ENCODE results near the gene OXER1.

OXER1 gene

GRCh38 chr2:42764096-42764495 lies at the start of gene OXER1:
TSS of gene OXER1 (minus strand) at chr2:42764135. CDS start at chr2:42764062, 73 bp downstream.
- DNase-seq, result no peak

- no peak for DNase-seq
Measured at GRCh38 chr2:42812899-42813479, 49.1 kb upstream of the OXER1 start.

GRCh38 chr2:42810971-42811811 lies 47.3 kb upstream of the OXER1 start:
- DNase-seq, result peak; percentile 39 to 43

- DNase-seq, result peak; percentile 95 to 98
Measured at GRCh38 chr2:42810121-42810970, 46.4 kb upstream of the OXER1 start.

- peak; percentile 58 for DNase-seq
Measured at GRCh38 chr2:42809819-42810120, 45.8 kb upstream of the OXER1 start.

- no peak for DNase-seq
Measured at GRCh38 chr2:42809131-42809818, 45.3 kb upstream of the OXER1 start.

- no peak for DNase-seq
Measured at GRCh38 chr2:42808301-42808700, 44.4 kb upstream of the OXER1 start.

- no peak for DNase-seq
Measured at GRCh38 chr2:42806786-42807185, 42.9 kb upstream of the OXER1 start.

GRCh38 chr2:42804891-42805290 lies 41.0 kb upstream of the OXER1 start:
- DNase-seq, result no peak

GRCh38 chr2:42804338-42804737 lies 40.4 kb upstream of the OXER1 start:
- no peak for DNase-seq

GRCh38 chr2:42802150-42802549 lies 38.2 kb upstream of the OXER1 start:
- no peak for DNase-seq

- DNase-seq, result no peak
Measured at GRCh38 chr2:42801381-42801780, 37.4 kb upstream of the OXER1 start.

GRCh38 chr2:42800981-42801380 lies 37.0 kb upstream of the OXER1 start:
- DNase-seq, result no peak

- no peak for DNase-seq
Measured at GRCh38 chr2:42800461-42800962, 36.6 kb upstream of the OXER1 start.

GRCh38 chr2:42799881-42800280 lies 35.9 kb upstream of the OXER1 start:
- no peak for DNase-seq

- no peak for DNase-seq
Measured at GRCh38 chr2:42797281-42797680, 33.3 kb upstream of the OXER1 start.

GRCh38 chr2:42796427-42797248 lies 32.7 kb upstream of the OXER1 start:
- no peak for DNase-seq

GRCh38 chr2:42795841-42796301 lies 31.9 kb upstream of the OXER1 start:
- no peak for DNase-seq

GRCh38 chr2:42795275-42795674 lies 31.3 kb upstream of the OXER1 start:
- DNase-seq, result no peak

- DNase-seq, result no peak
Measured at GRCh38 chr2:42794271-42795046, 30.5 kb upstream of the OXER1 start.
